Hematopoietic multipotent progenitor cell treated with erythropoietin and hydrocortisone succinate and interleukin-3 and kit ligand, for 17 days (in vitro differentiated cells): ENCODE measurements around the gene RAI2.

Source experiments
- DNase-seq: peaks from one replicate; pipeline ENCODE4 v3.0.0-alpha.2; 2015; ENCODE audit warnings: low spot score

RAI2 gene

DNA sequence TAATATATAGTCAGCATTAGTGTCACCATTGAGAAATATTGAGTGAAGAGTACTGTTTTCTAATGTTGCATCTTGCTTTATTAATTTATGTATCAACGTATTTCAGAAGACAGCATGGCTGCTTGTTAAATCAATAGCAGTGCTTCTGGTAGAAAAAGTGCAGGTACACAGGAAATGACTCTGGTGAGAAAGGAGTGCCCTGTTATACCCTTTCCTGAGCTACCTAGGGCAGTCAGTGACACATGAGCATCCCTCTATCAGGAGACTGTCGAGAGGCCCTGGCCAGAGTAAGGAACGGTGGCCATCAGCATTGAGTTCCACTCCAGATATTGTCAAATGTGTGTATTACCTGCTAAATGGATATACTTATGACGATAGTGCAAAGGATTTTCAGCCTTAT lies 81.7 kb downstream of the RAI2 start:
- no peak for DNase-seq

DNA sequence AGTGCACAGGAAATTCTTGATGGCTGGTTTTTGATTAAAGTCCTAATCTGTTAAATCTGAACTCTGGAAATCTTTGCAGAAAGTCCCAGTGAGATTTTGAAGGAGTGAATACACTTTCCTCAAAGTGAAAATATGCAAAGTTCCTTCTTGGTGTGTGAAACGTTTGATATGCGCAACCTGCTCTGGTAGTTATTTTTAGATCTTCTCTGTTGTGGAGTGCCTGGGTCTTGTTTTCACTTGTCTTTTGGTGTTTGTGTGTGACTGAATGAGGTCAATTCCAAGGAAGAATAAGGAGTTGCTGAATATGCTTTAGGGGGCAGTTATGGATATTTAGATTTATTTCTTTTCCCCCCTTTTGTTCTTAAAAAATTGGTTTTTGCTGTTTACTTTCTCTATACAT lies 82.1 kb downstream of the RAI2 start:
- DNase-seq = no peak

- no peak for DNase-seq
Measured at GRCh38 chrX:17774053-17774452, 87.0 kb downstream of the RAI2 start.

DNA sequence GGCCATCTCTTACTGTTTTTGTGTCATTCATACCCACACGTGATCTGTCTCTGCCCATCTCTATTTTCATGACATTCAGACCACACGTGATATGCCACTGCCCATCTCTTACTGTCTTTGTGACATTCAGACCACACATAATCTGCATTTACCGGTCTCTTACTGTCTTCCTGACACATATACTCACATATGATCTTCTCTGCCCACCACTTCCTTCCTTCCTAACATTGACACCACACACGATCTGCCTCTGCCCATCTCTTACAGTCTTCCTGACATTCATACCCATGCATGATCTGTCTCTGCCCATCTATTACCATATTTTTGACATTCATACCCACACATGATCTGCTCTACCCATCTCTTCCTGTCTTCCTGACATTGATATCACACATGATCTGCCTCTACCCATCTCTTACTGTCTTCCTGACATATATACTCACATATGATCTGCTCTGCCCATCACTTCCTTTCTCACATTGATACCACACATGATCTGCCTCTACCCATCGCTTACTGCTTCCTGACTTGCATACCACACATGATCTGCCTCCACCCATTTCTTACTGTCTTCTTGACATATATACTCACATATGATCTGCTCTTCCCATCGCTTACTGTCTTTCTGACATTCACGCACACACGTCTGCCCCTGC lies 87.7 kb downstream of the RAI2 start:
- DNase-seq = no peak

DNA sequence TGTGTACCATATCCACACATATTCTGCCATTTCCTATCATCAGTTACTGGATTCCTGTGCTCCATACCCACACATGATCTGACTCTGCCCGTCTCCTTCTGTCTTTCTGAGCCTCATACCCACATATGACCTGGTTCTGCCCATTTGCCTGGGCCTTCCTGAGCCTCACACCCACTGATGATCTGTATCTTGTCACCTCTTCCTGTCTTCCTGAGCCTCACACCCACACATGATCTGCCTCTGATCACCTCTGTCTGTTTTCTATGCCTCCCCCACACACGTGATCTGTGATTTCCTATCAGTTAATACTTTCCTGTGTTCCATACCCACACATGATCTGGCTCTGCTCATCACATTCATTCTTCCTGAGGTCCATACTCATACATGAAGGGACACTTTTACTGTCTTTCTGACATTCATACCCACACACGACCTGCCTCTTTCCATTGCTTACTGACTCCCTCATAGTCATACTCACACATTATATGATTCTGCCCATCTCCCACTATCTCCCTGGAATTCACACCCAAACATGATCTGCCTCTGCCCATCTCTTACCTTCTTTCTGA lies 91.3 kb downstream of the RAI2 start:
- DNase-seq = no peak

DNA sequence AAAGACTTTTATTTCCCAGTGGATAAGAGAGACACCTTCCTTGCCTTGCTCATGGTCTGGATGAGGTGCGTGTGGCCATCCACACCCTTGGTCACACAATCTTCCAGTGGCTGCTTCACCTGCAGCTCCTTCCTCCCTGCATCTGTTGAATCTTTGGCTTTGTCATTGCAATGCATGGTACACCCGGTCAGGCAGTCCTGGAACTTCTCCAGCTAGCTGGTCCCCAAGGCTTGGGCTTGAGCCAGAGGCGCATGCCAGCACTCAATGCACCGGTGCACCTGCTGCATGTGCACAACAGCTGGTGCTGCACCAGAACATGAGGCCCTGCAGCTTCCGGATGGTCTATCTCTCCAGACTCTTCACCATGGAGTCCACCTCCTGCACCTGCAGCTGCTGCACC lies 92.1 kb downstream of the RAI2 start:
- DNase-seq = no peak

DNA sequence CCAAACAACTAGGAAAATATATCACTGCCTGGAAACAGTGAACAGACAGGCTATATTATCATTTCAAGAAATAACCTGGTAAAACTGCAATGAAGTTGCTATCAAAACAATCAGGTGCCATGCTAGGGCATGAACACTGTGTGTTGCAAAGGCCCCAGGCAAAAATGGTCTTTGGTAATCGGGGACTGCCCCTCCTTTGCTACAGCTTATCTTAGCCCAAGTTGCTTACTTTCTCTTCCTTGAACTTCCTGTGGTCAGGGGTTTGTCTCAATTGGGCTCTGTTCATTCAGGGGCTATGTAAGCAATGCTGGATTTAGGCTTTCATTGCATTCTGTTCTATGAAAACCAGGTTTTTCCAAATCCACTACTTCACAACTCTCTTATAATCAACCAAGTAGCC lies 93.4 kb downstream of the RAI2 start:
- no peak for DNase-seq

GRCh38 chrX:17759990-17760389 lies 101.1 kb downstream of the RAI2 start:
- DNase-seq = no peak

- no peak for DNase-seq
Measured at GRCh38 chrX:17758382-17758781, 102.7 kb downstream of the RAI2 start.

DNA sequence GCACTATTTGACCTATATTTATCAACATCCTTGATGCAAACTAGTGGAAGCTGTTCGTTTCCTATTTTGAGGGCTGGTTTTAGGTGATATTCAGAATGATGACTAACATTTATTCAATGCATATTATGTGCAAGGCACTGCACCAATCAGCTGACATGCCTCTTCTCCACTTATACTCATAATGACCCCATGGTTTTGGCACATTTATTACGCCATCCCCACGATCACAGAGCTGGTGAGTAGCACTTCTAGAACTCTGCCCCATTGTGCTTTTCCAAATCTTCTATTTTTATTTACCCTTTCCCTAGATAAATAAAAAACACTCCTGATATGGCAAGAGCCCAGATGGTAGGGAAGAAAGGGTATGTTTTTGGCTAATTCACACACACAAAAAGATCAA lies 110.7 kb downstream of the RAI2 start:
- no peak for DNase-seq
